GM23248 (cell line): Measurements from ENCODE around the gene TLCD2. TPM values are rescaled to one million over a fixed set of nuclear protein-coding genes. Genes with fewer than 3 reads are reported as not detected.
"Not testable (repeated sequence)": the region's sequence is repeated elsewhere in the genome, so short reads cannot be mapped to it uniquely, and the experiment has no call there.

ENCODE experiments used
- DNase-seq: peaks from one replicate; pipeline ENCODE4 v3.0.0-alpha.2; 2015
- H2AFZ ChIP-seq: fragments of 200-600 bp; sonication (generic); 2 replicates; pipeline ENCODE4 v1.6.1; 2016; ENCODE audit warnings: antibody characterized with exemption
- H3F3A ChIP-seq: fragments of 200-600 bp; sonication (generic); 2 replicates; pipeline ENCODE4 v1.6.1; 2016; ENCODE audit warnings: mild to moderate bottlenecking, antibody characterized with exemption, mixed run types; ENCODE audit not compliant: insufficient read depth
- H3K27ac ChIP-seq: fragments of 200-600 bp; sonication (generic); 2 replicates; pipeline ENCODE4 v1.5.1; 2016; ENCODE audit warnings: mild to moderate bottlenecking
- H3K27me3 ChIP-seq: fragments of 200-600 bp; sonication (generic); replicated peaks from 2 replicates; pipeline ENCODE4 v1.6.1; 2016; ENCODE audit warnings: mild to moderate bottlenecking; ENCODE audit not compliant: insufficient read depth
- H3K36me3 ChIP-seq: fragments of 200-600 bp; sonication (generic); 2 replicates; pipeline ENCODE4 v1.6.1; 2016; ENCODE audit warnings: low read depth, mild to moderate bottlenecking
- H3K4me1 ChIP-seq: fragments of 200-600 bp; sonication (generic); 2 replicates; pipeline ENCODE4 v1.6.1; 2016; ENCODE audit warnings: mild to moderate bottlenecking; ENCODE audit not compliant: insufficient read depth
- H3K4me2 ChIP-seq: fragments of 200-600 bp; sonication (generic); one replicate; pipeline ENCODE4 v1.6.1; 2016; ENCODE audit warnings: mild to moderate bottlenecking; ENCODE audit not compliant: unreplicated experiment
- H3K4me3 ChIP-seq: fragments of 200-600 bp; sonication (generic); 2 replicates; pipeline ENCODE4 v1.5.1; 2016; ENCODE audit warnings: mild to moderate bottlenecking
- H3K79me2 ChIP-seq: fragments of 200-600 bp; sonication (generic); 2 replicates; pipeline ENCODE4 v1.6.1; 2016; ENCODE audit warnings: mild to moderate bottlenecking; ENCODE audit not compliant: insufficient read depth
- H3K9ac ChIP-seq: fragments of 200-600 bp; sonication (generic); 2 replicates; pipeline ENCODE4 v1.6.1; 2016; ENCODE audit warnings: mild to moderate bottlenecking
- H3K9me2 ChIP-seq: fragments of 200-600 bp; sonication (generic); 2 replicates; pipeline ENCODE4 v1.6.1; 2016; ENCODE audit warnings: mixed run types, mild to moderate bottlenecking, moderate library complexity; ENCODE audit not compliant: insufficient read depth
- H3K9me3 ChIP-seq: fragments of 200-600 bp; sonication (generic); one replicate; pipeline ENCODE4 v1.6.1; 2017; ENCODE audit warnings: low read depth
- H4K20me1 ChIP-seq: fragments of 200-600 bp; sonication (generic); 2 replicates; pipeline ENCODE4 v1.6.0; 2016; ENCODE audit not compliant: insufficient read depth
- EZH2 ChIP-seq: fragments of 200-600 bp; sonication (generic); IDR thresholded peaks from 2 replicates; pipeline ENCODE4 v1.6.1; 2018; ENCODE audit warnings: antibody characterized with exemption, mild to moderate bottlenecking; ENCODE audit not compliant: insufficient read depth, poor library complexity, severe bottlenecking
- EZH2phosphoT487 ChIP-seq: fragments of 200-600 bp; sonication (generic); IDR thresholded peaks from 2 replicates; pipeline ENCODE4 v1.6.1; 2018; ENCODE audit warnings: antibody characterized with exemption, moderate library complexity, mild to moderate bottlenecking, low read depth; ENCODE audit not compliant: insufficient read depth
- WGBS, 2 experiments: methylation state at CpG; one replicate each; pipeline ENCODE4 v1.1.6; 2015 to 2017; ENCODE audit warnings: low lambda C conversion rate in 2 of 2, low coverage in 1 of 2; ENCODE audit errors: missing lambda C conversion rate in 2 of 2; 5-methylcytosine and 5-hydroxymethylcytosine counted together
- in situ Hi-C: fragments of 300-500 bp; cut with MboI; formaldehyde crosslinking; loops from 2 replicates; pipeline ENCODE4 v1.15.0; 2020
- microRNA counts: library from miRNA; unstranded; fragments of <30 nt; microRNA quantifications from one replicate; lab custom pipeline; 2016
- polyA plus RNA-seq: library from polyadenylated mRNA; unstranded; fragments of >200 nt; fragmentation: Nextera tagmentation; extraction: Ambion mirVana; gene quantifications from 2 replicates; pipeline ENCODE4 v1.2.1, GENCODE V29; 2016
- total RNA-seq: library from RNA; depleted of rRNA; stranded (reverse); fragments of >200 nt; shearing (Covaris generic); gene quantifications from 2 replicates; pipeline ENCODE4 v1.2.3, GENCODE V29; 2014; rRNA removed

The TLCD2 gene
- total and polyA plus RNA-seq, 2 experiments from 2014 or later = 2.2 to 2.4 TPM

GRCh38 chr17:1661045-1661444, 49.1 kb downstream of the TLCD2 start:
- TF ChIP-seq EZH2 (no peak), EZH2phosphoT487 (no peak)
- peaks cover 51% of the 10 kb centered on the region for H3K79me2 ChIP-seq
- H3K27ac ChIP-seq = no peak overlapping the region
- H3F3A ChIP-seq = peaks cover 10% of the 10 kb centered on the region; the same call in 1 of the 2 replicates
- no peaks in the 10 kb centered on the region for H3K4me1 ChIP-seq
- H4K20me1 ChIP-seq = no peaks in the 10 kb centered on the region; the same call in 1 of the 2 replicates
- no peak for DNase-seq
- H3K9me2 ChIP-seq = no peaks in the 10 kb centered on the region
- in situ Hi-C loops = no loop called here
- H2AFZ ChIP-seq = no peak overlapping the region
- H3K4me3 ChIP-seq = no peak overlapping the region
- H3K9ac ChIP-seq = no peak overlapping the region
- WGBS, 2 experiments = 88 to 91% methylated on average over 12 of the region's 12 CpGs
- no peaks in the 10 kb centered on the region for H3K9me3 ChIP-seq
- H3K4me2 ChIP-seq = no peak overlapping the region
- H3K27me3 ChIP-seq = no peaks in the 10 kb centered on the region
- peaks cover 75% of the 10 kb centered on the region for H3K36me3 ChIP-seq

DNA sequence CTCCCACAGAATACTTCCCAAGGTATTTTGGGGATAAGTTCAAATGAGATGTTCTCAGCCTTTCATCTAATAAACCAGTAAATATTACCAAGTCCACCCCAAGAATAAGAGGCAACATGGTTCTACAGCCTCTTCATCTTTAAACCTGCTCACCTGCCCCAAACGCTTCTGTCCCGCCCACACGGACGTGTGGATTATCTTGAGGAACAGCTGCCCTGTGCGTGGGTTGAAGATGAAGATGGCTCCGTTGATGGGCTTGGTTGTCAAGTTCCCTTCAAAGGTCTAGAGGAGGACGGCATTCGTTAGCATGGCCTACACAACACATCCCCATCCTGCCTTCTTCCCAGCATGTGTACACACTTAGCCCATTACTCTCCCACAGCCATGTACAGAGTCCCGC, 52.1 kb downstream of the TLCD2 start:
- no peak for DNase-seq
- Histone ChIP-seq H3K9me3 (no peaks in the 10 kb centered on the region), H3K4me2 (no peak overlapping the region), H3K4me1 (no peaks in the 10 kb centered on the region), H3K79me2 (peaks cover 21% of the 10 kb centered on the region), H3K4me3 (no peak overlapping the region), H3K36me3 (peaks cover 87% of the 10 kb centered on the region), H3K27me3 (no peaks in the 10 kb centered on the region), H2AFZ (no peak overlapping the region), H3K27ac (no peak overlapping the region), H3K9ac (no peak overlapping the region), H4K20me1 (no peaks in the 10 kb centered on the region; the same call in 1 of the 2 replicates), H3K9me2 (no peaks in the 10 kb centered on the region), H3F3A (peaks cover 36% of the 10 kb centered on the region)
- WGBS, 2 experiments = 95 to 96% methylated on average over 9 of the region's 9 CpGs
- no peak for TF ChIP-seq EZH2
- no peak for TF ChIP-seq EZH2phosphoT487
- in situ Hi-C loops = no loop called here

DNA sequence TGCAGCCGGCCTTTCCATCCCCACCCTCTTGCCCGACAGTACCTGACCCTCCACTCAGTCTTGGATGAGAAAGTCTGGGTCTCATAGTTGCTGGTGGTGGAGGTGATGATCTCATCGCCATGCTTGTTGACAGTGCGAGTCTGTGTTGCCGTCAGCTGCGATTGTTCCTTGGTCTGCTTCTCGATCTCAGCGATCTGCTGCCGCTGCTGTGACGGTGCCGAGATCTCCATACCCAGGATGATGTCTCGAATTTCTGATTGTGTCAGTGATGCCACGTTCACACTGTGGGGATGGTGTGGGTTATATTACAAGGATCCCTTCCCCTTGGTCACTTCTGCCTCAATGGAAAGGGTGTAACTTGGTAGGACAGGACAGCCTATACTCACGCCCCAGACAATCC, 56.4 kb downstream of the TLCD2 start:
- peaks cover 66% of the 10 kb centered on the region for H3F3A ChIP-seq
- H3K27me3 ChIP-seq = no peaks in the 10 kb centered on the region
- peaks cover 66% of the 10 kb centered on the region for H3K36me3 ChIP-seq
- no peak overlapping the region for H2AFZ ChIP-seq
- no peaks in the 10 kb centered on the region for H3K9me2 ChIP-seq
- H3K79me2 ChIP-seq = no peaks in the 10 kb centered on the region
- TF ChIP-seq EZH2phosphoT487 (no peak), EZH2 (no peak)
- WGBS, 2 experiments = 89 to 90% methylated on average over 14 of the region's 14 CpGs
- no peak overlapping the region for H3K4me3 ChIP-seq
- no peaks in the 10 kb centered on the region for H3K9me3 ChIP-seq
- H4K20me1 ChIP-seq = no peaks in the 10 kb centered on the region
- no peak overlapping the region for H3K9ac ChIP-seq
- H3K27ac ChIP-seq = no peak overlapping the region
- H3K4me1 ChIP-seq = peaks cover 7% of the 10 kb centered on the region; the same call in 1 of the 2 replicates
- H3K4me2 ChIP-seq = no peak overlapping the region
- DNase-seq = no peak
- in situ Hi-C loops = no loop called here

DNA sequence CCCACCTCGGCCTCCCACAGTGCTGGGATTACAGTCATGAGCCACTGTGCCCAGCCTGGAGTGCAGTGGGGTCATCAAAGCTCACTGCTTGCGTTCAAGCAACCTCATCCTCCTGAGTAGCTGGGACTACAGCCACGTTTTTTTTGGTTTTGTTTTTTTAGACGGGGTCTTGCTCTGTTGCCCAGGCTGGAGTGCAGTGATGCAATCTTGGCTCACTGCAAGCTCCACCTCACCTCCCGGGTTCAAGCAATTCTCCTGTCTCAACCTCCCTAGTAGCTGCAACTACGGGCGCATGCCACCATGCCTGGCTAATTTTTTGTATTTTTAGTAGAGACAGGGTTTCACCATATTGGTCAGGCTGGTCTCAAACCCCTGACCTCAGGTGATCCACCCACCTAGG, 57.4 kb downstream of the TLCD2 start:
- in situ Hi-C loops, H3K9me2 ChIP-seq, H2AFZ ChIP-seq, H3K4me2 ChIP-seq, H4K20me1 ChIP-seq, H3K4me1 ChIP-seq, DNase-seq, H3K79me2 ChIP-seq, H3K9ac ChIP-seq, H3K27me3 ChIP-seq, H3K9me3 ChIP-seq, H3K27ac ChIP-seq, H3K4me3 ChIP-seq: not testable (repeated sequence)
- 85 to 89% methylated on average over 7 of the region's 7 CpGs for WGBS, 2 experiments
- H3F3A ChIP-seq = peaks cover 66% of the 10 kb centered on the region
- peaks cover 57% of the 10 kb centered on the region for H3K36me3 ChIP-seq

MicroRNA genes within 50 kb of the gene (microRNA counts, 767-probe panel; counts per million panel counts)
- 8,326 counts per million, percentile 98 among the panel's probes with 10 or more counts for microRNA hsa-miR-22-3p (lab: Ali Mortazavi, UCI)

Other genes with a start within 250 kb of the TLCD2 start
- 206 and 218 TPM in 2 replicates for gene MYO1C, start 217.7 kb downstream of the TLCD2 start, total RNA-seq
- gene MYO1C, start 217.7 kb downstream of the TLCD2 start, polyA plus RNA-seq = 196 and 197 TPM in 2 replicates
- gene INPP5K, start 193.8 kb downstream of the TLCD2 start, total RNA-seq = 42.3 and 57.8 TPM in 2 replicates
- gene INPP5K, start 193.8 kb downstream of the TLCD2 start, polyA plus RNA-seq = 36.1 and 37.5 TPM in 2 replicates
- 19.1 and 34.3 TPM in 2 replicates for gene PITPNA, start 147.6 kb downstream of the TLCD2 start, total RNA-seq
- gene PITPNA, start 147.6 kb downstream of the TLCD2 start, polyA plus RNA-seq = 31.6 and 34.6 TPM in 2 replicates
- 8.6 and 9.1 TPM in 2 replicates for gene SLC43A2, start 81.5 kb downstream of the TLCD2 start, total RNA-seq
- 6.0 and 6.6 TPM in 2 replicates for gene SLC43A2, start 81.5 kb downstream of the TLCD2 start, polyA plus RNA-seq
- gene SCARF1, start 64.6 kb downstream of the TLCD2 start, total RNA-seq = 0.25 TPM in 1 of 2 replicates, not detected in the other
- 0.14 TPM in 1 of 2 replicates, not detected in the other for gene SCARF1, start 64.6 kb downstream of the TLCD2 start, polyA plus RNA-seq
- gene RILP, start 60.5 kb downstream of the TLCD2 start, total RNA-seq = 6.4 and 27.6 TPM in 2 replicates
- gene RILP, start 60.5 kb downstream of the TLCD2 start, polyA plus RNA-seq = 4.4 and 6.5 TPM in 2 replicates
- gene PRPF8, start 25.5 kb downstream of the TLCD2 start, total RNA-seq = 72.2 and 76.9 TPM in 2 replicates
- gene PRPF8, start 25.5 kb downstream of the TLCD2 start, polyA plus RNA-seq = 90.3 and 93.8 TPM in 2 replicates
- 23.0 and 23.9 TPM in 2 replicates for gene WDR81, start 14.3 kb upstream of the TLCD2 start, total RNA-seq
- 4.4 and 5.8 TPM in 2 replicates for gene WDR81, start 14.3 kb upstream of the TLCD2 start, polyA plus RNA-seq
- not detected in 2 replicates for gene SERPINF2, start 32.5 kb upstream of the TLCD2 start, total RNA-seq
- gene SERPINF2, start 32.5 kb upstream of the TLCD2 start, polyA plus RNA-seq = 0.08 TPM in 1 of 2 replicates, not detected in the other
- 60.3 and 91.4 TPM in 2 replicates for gene SERPINF1, start 51.7 kb upstream of the TLCD2 start, total RNA-seq
- 28.3 and 29.0 TPM in 2 replicates for gene SERPINF1, start 51.7 kb upstream of the TLCD2 start, polyA plus RNA-seq
- 3.6 and 14.5 TPM in 2 replicates for gene SMYD4, start 119.5 kb upstream of the TLCD2 start, total RNA-seq
- 5.3 and 7.5 TPM in 2 replicates for gene SMYD4, start 119.5 kb upstream of the TLCD2 start, polyA plus RNA-seq
- gene RPA1, start 119.6 kb upstream of the TLCD2 start, total RNA-seq = 16.4 and 17.3 TPM in 2 replicates
- gene RPA1, start 119.6 kb upstream of the TLCD2 start, polyA plus RNA-seq = 37.1 and 45.9 TPM in 2 replicates